Stimulated activated CD8-positive, alpha-beta memory T cell treated with anti-CD3 and anti-CD28 coated beads, Interleukin-4, amount 100 ng/mL, for 1 hour (primary cell): Measurements from ENCODE around the gene HGFAC.

Source experiments
- DNase-seq, 2 donors: peaks; one replicate each; pipeline ENCODE4 v3.0.0-alpha.2; 2020; ENCODE audit warnings: low read depth in 2 of 2, low spot score in 1 of 2

The HGFAC gene

GRCh38 chr4:3423952-3424351 lies 17.8 kb upstream of the HGFAC start:
- no peak for DNase-seq

GRCh38 chr4:3424522-3425095 lies 17.2 kb upstream of the HGFAC start:
- no peak for DNase-seq

- DNase-seq: no peak
Measured at GRCh38 chr4:3426465-3427133, 15.2 kb upstream of the HGFAC start.

- DNase-seq: no peak
Measured at GRCh38 chr4:3427134-3427476, 14.7 kb upstream of the HGFAC start.

GRCh38 chr4:3427706-3428446 lies 13.9 kb upstream of the HGFAC start:
- no peak for DNase-seq

GRCh38 chr4:3429651-3430050 lies 12.1 kb upstream of the HGFAC start:
- DNase-seq: no peak

- DNase-seq: no peak
Measured at GRCh38 chr4:3430524-3430923, 11.2 kb upstream of the HGFAC start.

- no peak for DNase-seq
Measured at GRCh38 chr4:3431446-3431993, 10.2 kb upstream of the HGFAC start.

- DNase-seq: no peak
Measured at GRCh38 chr4:3432381-3432790, 9.4 kb upstream of the HGFAC start.

- no peak for DNase-seq
Measured at GRCh38 chr4:3433138-3433869, 8.5 kb upstream of the HGFAC start.

GRCh38 chr4:3434881-3435685 lies 6.7 kb upstream of the HGFAC start:
- DNase-seq: no peak

GRCh38 chr4:3435686-3435956 lies 6.1 kb upstream of the HGFAC start:
- DNase-seq: no peak

GRCh38 chr4:3436048-3436797 lies 5.5 kb upstream of the HGFAC start:
- no peak for DNase-seq

- DNase-seq: no peak
Measured at GRCh38 chr4:3436798-3437581, 4.8 kb upstream of the HGFAC start.

- no peak for DNase-seq
Measured at GRCh38 chr4:3437582-3437936, 4.2 kb upstream of the HGFAC start.

GRCh38 chr4:3437998-3438846 lies 3.5 kb upstream of the HGFAC start:
- no peak for DNase-seq

GRCh38 chr4:3438847-3439180 lies 3.0 kb upstream of the HGFAC start:
- no peak for DNase-seq

GRCh38 chr4:3439391-3439790 lies 2.4 kb upstream of the HGFAC start:
- DNase-seq: no peak

- no peak for DNase-seq
Measured at GRCh38 chr4:3440011-3440410, 1.8 kb upstream of the HGFAC start.
